Endothelial cell of hepatic sinusoid (primary cell): ENCODE results near the gene EXOC6B.

Source experiments
- in situ Hi-C: cut with HindIII; loops from 2 replicates; pipeline ENCODE4 v1.10.0; 2017; ENCODE audit warnings: low sequenced_read_pairs

The EXOC6B gene

GRCh38 chr2:72300147-72300684, 525.6 kb downstream of the EXOC6B start:
- in situ Hi-C loops: no loop called here

- in situ Hi-C loops: no loop called here
Observed at GRCh38 chr2:72293620-72294019, 532.2 kb downstream of the EXOC6B start.

- in situ Hi-C loops: no loop called here
Observed at GRCh38 chr2:72292433-72292832, 533.4 kb downstream of the EXOC6B start.

GRCh38 chr2:72291059-72291458, 534.8 kb downstream of the EXOC6B start:
- in situ Hi-C loops: no loop called here

- in situ Hi-C loops: no loop called here
Observed at GRCh38 chr2:72289736-72290135, 536.1 kb downstream of the EXOC6B start.

GRCh38 chr2:72289283-72289682, 536.5 kb downstream of the EXOC6B start:
- in situ Hi-C loops: no loop called here

- in situ Hi-C loops: no loop called here
Observed at GRCh38 chr2:72278046-72278445, 547.8 kb downstream of the EXOC6B start.

- in situ Hi-C loops: no loop called here
Observed at GRCh38 chr2:72276876-72277275, 549.0 kb downstream of the EXOC6B start.

- in situ Hi-C loops: no loop called here
Observed at GRCh38 chr2:72276356-72276755, 549.5 kb downstream of the EXOC6B start.

GRCh38 chr2:72275084-72275483, 550.7 kb downstream of the EXOC6B start:
- in situ Hi-C loops: no loop called here

GRCh38 chr2:72274380-72274797, 551.4 kb downstream of the EXOC6B start:
- in situ Hi-C loops: no loop called here

- in situ Hi-C loops: no loop called here
Observed at GRCh38 chr2:72273384-72273783, 552.4 kb downstream of the EXOC6B start.

GRCh38 chr2:72271766-72272641, 553.8 kb downstream of the EXOC6B start:
- in situ Hi-C loops: no loop called here

GRCh38 chr2:72271276-72271614, 554.6 kb downstream of the EXOC6B start:
- in situ Hi-C loops: no loop called here

GRCh38 chr2:72270556-72271275, 555.1 kb downstream of the EXOC6B start:
- in situ Hi-C loops: no loop called here

GRCh38 chr2:72263776-72264060, 562.1 kb downstream of the EXOC6B start:
- in situ Hi-C loops: no loop called here

GRCh38 chr2:72263043-72263775, 562.6 kb downstream of the EXOC6B start:
- in situ Hi-C loops: no loop called here

GRCh38 chr2:72261076-72261475, 564.8 kb downstream of the EXOC6B start:
- in situ Hi-C loops: no loop called here

- in situ Hi-C loops: no loop called here
Observed at GRCh38 chr2:72255540-72255939, 570.3 kb downstream of the EXOC6B start.

GRCh38 chr2:72254831-72255451, 570.9 kb downstream of the EXOC6B start:
- in situ Hi-C loops: no loop called here

- in situ Hi-C loops: no loop called here
Observed at GRCh38 chr2:72238311-72238710, 587.5 kb downstream of the EXOC6B start.
